Neural cell (in vitro differentiated cells): ENCODE measurements around the gene ARHGEF5. TPM values are rescaled to one million over a fixed set of nuclear protein-coding genes. Genes with fewer than 3 reads are reported as not detected.

ENCODE experiments used
- H2AFZ ChIP-seq: fragments of 200-600, 300-800 bp; sonication (generic), shearing (Covaris generic); 2 replicates; pipeline ENCODE4 v1.6.0; 2014; ENCODE audit warnings: low read depth, mild to moderate bottlenecking, antibody characterized with exemption, low read length, moderate library complexity
- H3F3A ChIP-seq: fragments of 200-600 bp; shearing (Covaris generic); 2 replicates; pipeline ENCODE4 v1.6.1; 2016; ENCODE audit warnings: mild to moderate bottlenecking, moderate library complexity, mixed read lengths, antibody characterized with exemption, low read length; ENCODE audit not compliant: insufficient read depth, poor library complexity, severe bottlenecking
- H3K27ac ChIP-seq: fragments of 200-600, 300-800 bp; sonication (generic), shearing (Covaris generic); 2 replicates; pipeline ENCODE4 v1.5.1; 2014; ENCODE audit warnings: mild to moderate bottlenecking, low read length, moderate library complexity
- H3K27me3 ChIP-seq: fragments of 300-800, 200-600 bp; sonication (generic), shearing (Covaris generic); 2 replicates; pipeline ENCODE4 v1.6.0; 2014; ENCODE audit warnings: mild to moderate bottlenecking, low read depth, low read length, moderate library complexity; ENCODE audit not compliant: insufficient read depth
- H3K36me3 ChIP-seq: fragments of 300-800, 200-600 bp; sonication (generic), shearing (Covaris generic); 2 replicates; pipeline ENCODE4 v1.5.1; 2014; ENCODE audit warnings: mild to moderate bottlenecking, antibody characterized with exemption, low read length, moderate library complexity; ENCODE audit not compliant: insufficient read depth
- H3K4me2 ChIP-seq: fragments of 300-800, 200-600 bp; sonication (generic), shearing (Covaris generic); 2 replicates; pipeline ENCODE4 v1.6.0; 2014; ENCODE audit warnings: mild to moderate bottlenecking, low read length
- H3K4me3 ChIP-seq: fragments of 300-800, 200-600 bp; sonication (generic), shearing (Covaris generic); 2 replicates; pipeline ENCODE4 v1.5.1; 2014; ENCODE audit warnings: mild to moderate bottlenecking, low read length, moderate library complexity
- H3K79me2 ChIP-seq: fragments of 200-600 bp; shearing (Covaris generic); replicated peaks from 2 replicates; pipeline ENCODE4 v1.6.0; 2014; ENCODE audit warnings: mild to moderate bottlenecking, low read length, moderate library complexity; ENCODE audit not compliant: insufficient read depth
- H3K9ac ChIP-seq: fragments of 300-800, 200-600 bp; sonication (generic), shearing (Covaris generic); 2 replicates; pipeline ENCODE4 v1.6.1; 2016; ENCODE audit warnings: mild to moderate bottlenecking, low read length, mixed read lengths
- H3K9me2 ChIP-seq: fragments of 200-600 bp; shearing (Covaris generic); 2 replicates; pipeline ENCODE4 v1.6.1; 2016; ENCODE audit warnings: mild to moderate bottlenecking, low read length, mixed read lengths; ENCODE audit not compliant: insufficient read depth
- H3K9me3 ChIP-seq: fragments of 200-600, 300-800 bp; sonication (generic), shearing (Covaris generic); 2 replicates; pipeline ENCODE4 v1.6.1; 2016; ENCODE audit warnings: mild to moderate bottlenecking, mixed run types, low read length, moderate library complexity, mixed read lengths
- H4K20me1 ChIP-seq: fragments of 200-600 bp; shearing (Covaris generic); 2 replicates; pipeline ENCODE4 v1.6.1; 2016; ENCODE audit warnings: mild to moderate bottlenecking, mixed run types; ENCODE audit not compliant: insufficient read depth
- CTCF ChIP-seq: fragments of 450-650 bp; IDR thresholded peaks from 2 replicates; pipeline ENCODE4 v1.5.1; 2014; ENCODE audit warnings: antibody characterized with exemption, mild to moderate bottlenecking, moderate library complexity; ENCODE audit not compliant: poor library complexity, severe bottlenecking
- EP300 ChIP-seq: fragments of 450-650 bp; conservative IDR thresholded peaks from 2 replicates; pipeline ENCODE4 v1.6.1; 2014; ENCODE audit warnings: antibody characterized with exemption, mild to moderate bottlenecking, moderate library complexity; ENCODE audit not compliant: poor library complexity, severe bottlenecking
- EZH2 ChIP-seq: fragments of 200-600, 300-800 bp; shearing (Covaris generic), sonication (generic); IDR thresholded peaks from 2 replicates; pipeline ENCODE4 v1.6.1; 2014; ENCODE audit warnings: antibody characterized with exemption, low read length, borderline replicate concordance, mild to moderate bottlenecking; ENCODE audit not compliant: insufficient read depth, poor library complexity, severe bottlenecking
- MXI1 ChIP-seq: fragments of 450-650 bp; conservative IDR thresholded peaks from 2 replicates; pipeline ENCODE4 v1.6.1; 2014; ENCODE audit warnings: antibody characterized with exemption, mild to moderate bottlenecking; ENCODE audit not compliant: poor library complexity, severe bottlenecking
- POLR2AphosphoS5 ChIP-seq: IDR thresholded peaks from 2 replicates; pipeline ENCODE4 v1.6.1; 2012
- RAD21 ChIP-seq: fragments of 450-650 bp; conservative IDR thresholded peaks from 2 replicates; pipeline ENCODE4 v1.6.1; 2014; ENCODE audit warnings: antibody characterized with exemption, mild to moderate bottlenecking, moderate library complexity
- REST ChIP-seq: IDR thresholded peaks from 2 replicates; pipeline ENCODE4 v1.6.1; 2012; ENCODE audit warnings: borderline replicate concordance
- SMC3 ChIP-seq: fragments of 450-650 bp; conservative IDR thresholded peaks from 2 replicates; pipeline ENCODE4 v1.6.1; 2014; ENCODE audit warnings: antibody characterized with exemption, mild to moderate bottlenecking, moderate library complexity; ENCODE audit not compliant: poor library complexity
- TAF1 ChIP-seq: IDR thresholded peaks from 2 replicates; pipeline ENCODE4 v1.6.1; 2012; ENCODE audit warnings: low read depth
- polyA plus RNA-seq: library from polyadenylated mRNA; depleted of rRNA; stranded (reverse); fragments of >200 nt; gene quantifications from 2 replicates; pipeline ENCODE4 v1.2.3, GENCODE V29; 2014

Gene ARHGEF5
- polyA plus RNA-seq, 1 donor from 2014 or later = not detected

- no peak overlapping the region for H3K4me2 ChIP-seq
- TF ChIP-seq CTCF = no peak
- TF ChIP-seq EP300 = no peak
- no peak for TF ChIP-seq SMC3
- TF ChIP-seq POLR2AphosphoS5 = no peak
- no peak for TF ChIP-seq EZH2
- no peak for TF ChIP-seq TAF1
- no peak for TF ChIP-seq RAD21
- TF ChIP-seq REST = no peak
- TF ChIP-seq MXI1 = no peak
- H3K9me3 ChIP-seq = no peaks in the 10 kb centered on the region
- H3K9me2 ChIP-seq = no peaks in the 10 kb centered on the region
- H3K4me3 ChIP-seq = no peak overlapping the region
- no peak overlapping the region for H2AFZ ChIP-seq
- H3K9ac ChIP-seq = no peak overlapping the region
- no peaks in the 10 kb centered on the region for H3K36me3 ChIP-seq
- no peak overlapping the region for H3K27ac ChIP-seq
- no peaks in the 10 kb centered on the region for H3K79me2 ChIP-seq
- H4K20me1 ChIP-seq = no peaks in the 10 kb centered on the region
- no peaks in the 10 kb centered on the region for H3K27me3 ChIP-seq
- H3F3A ChIP-seq = no peaks in the 10 kb centered on the region
These were observed 60.7 kb downstream of the ARHGEF5 start for GRCh38 chr7:144415858-144416257.

- H3K4me3 ChIP-seq = no peak overlapping the region
These were observed 61.1 kb downstream of the ARHGEF5 start for GRCh38 chr7:144416341-144416740.

More at GRCh38 chr7:144416341-144416740, 61.1 kb downstream of the ARHGEF5 start:
- H3K79me2 ChIP-seq = no peaks in the 10 kb centered on the region
- H3K27me3 ChIP-seq = no peaks in the 10 kb centered on the region
- H3K36me3 ChIP-seq = no peaks in the 10 kb centered on the region
- H3F3A ChIP-seq = no peaks in the 10 kb centered on the region
- no peaks in the 10 kb centered on the region for H3K9me2 ChIP-seq
- no peak overlapping the region for H2AFZ ChIP-seq
- no peak overlapping the region for H3K9ac ChIP-seq
- no peaks in the 10 kb centered on the region for H4K20me1 ChIP-seq
- TF ChIP-seq MXI1 (no peak), REST (no peak), EZH2 (no peak), RAD21 (no peak), POLR2AphosphoS5 (no peak), SMC3 (no peak), CTCF (no peak), EP300 (no peak), TAF1 (no peak)
- no peak overlapping the region for H3K27ac ChIP-seq
- H3K9me3 ChIP-seq = no peaks in the 10 kb centered on the region
- no peak overlapping the region for H3K4me2 ChIP-seq
